GM12891 (cell line): Measurements from ENCODE around the gene MICAL1.

ENCODE experiments used
- POLR2A ChIP-seq: IDR thresholded peaks from 2 replicates; pipeline ENCODE4 v1.6.1; 2011; ENCODE audit warnings: low read depth, low read length, control low read depth
- POLR2AphosphoS5 ChIP-seq: IDR thresholded peaks from 2 replicates; pipeline ENCODE4 v1.6.1; 2011; ENCODE audit warnings: low read depth, low read length, control low read depth
- POU2F2 ChIP-seq: IDR thresholded peaks from 2 replicates; pipeline ENCODE4 v1.6.1; 2011; ENCODE audit warnings: low read depth, mild to moderate bottlenecking, control low read depth, low read length, moderate library complexity
- SPI1 ChIP-seq: IDR thresholded peaks from 2 replicates; pipeline ENCODE4 v1.6.1; 2011; ENCODE audit warnings: low read depth, low read length, control low read depth
- TAF1 ChIP-seq: IDR thresholded peaks from 2 replicates; pipeline ENCODE4 v1.6.1; 2011; ENCODE audit warnings: low read depth, low read length, control low read depth

GRCh38 chr6:109496036-109496772, 40.6 kb upstream of the MICAL1 start:
- TF ChIP-seq POLR2A, result no peak
- TF ChIP-seq POLR2AphosphoS5, result no peak
- no peak for TF ChIP-seq TAF1
- TF ChIP-seq SPI1, result no peak
- TF ChIP-seq POU2F2, result no peak
